MCF 10A (cell line): ENCODE measurements around the gene PAX5. TPM values are rescaled to one million over a fixed set of nuclear protein-coding genes. Genes with fewer than 3 reads are reported as not detected.
A peak's percentile ranks its signal among the peaks of the same experiment; 100 is the strongest.

Experiments
- BruUV-seq: library from RNA; stranded (reverse); fragments of 400-500 nt; replicated peaks from 2 replicates; lab custom pipeline; 2021; lab: Mats Ljungman, UMichigan
- CTCF ChIA-PET: fragments of 300-600 bp; sonication (Branson Sonifier 250); formaldehyde crosslinking; extraction: SDS; loops from one replicate; lab custom pipeline; 2021; ENCODE audit warnings: antibody characterized with exemption, inconsistent platforms; lab: Yijun Ruan, JAX
- POLR2A ChIA-PET: fragments of 300-600, 350-650 bp; sonication (Branson Sonifier 250); formaldehyde crosslinking; extraction: SDS; loops from one replicate; lab custom pipeline; 2020; ENCODE audit warnings: antibody characterized with exemption, inconsistent platforms; lab: Yijun Ruan, JAX
- DNase-seq: peaks from one replicate; pipeline ENCODE4 v3.0.0-alpha.2; 2018; ENCODE audit not compliant: unreplicated experiment
- H3K27ac Mint-ChIP-seq: one replicate; pipeline ENCODE4 v1.8.0; 2022; ENCODE audit warnings: mild to moderate bottlenecking, low read depth, mixed read lengths; ENCODE audit not compliant: unreplicated experiment
- H3K27me3 Mint-ChIP-seq: one replicate; pipeline ENCODE4 v1.8.0; 2022; ENCODE audit warnings: mixed read lengths; ENCODE audit not compliant: insufficient read depth, unreplicated experiment
- H3K36me3 Mint-ChIP-seq: one replicate; pipeline ENCODE4 v1.8.0; 2022; ENCODE audit warnings: mild to moderate bottlenecking, moderate library complexity, mixed read lengths; ENCODE audit not compliant: insufficient read depth, unreplicated experiment
- H3K4me1 Mint-ChIP-seq: one replicate; pipeline ENCODE4 v1.8.0; 2022; ENCODE audit warnings: mixed read lengths; ENCODE audit not compliant: insufficient read depth, unreplicated experiment
- H3K4me3 Mint-ChIP-seq: one replicate; pipeline ENCODE4 v1.8.0; 2022; ENCODE audit warnings: mild to moderate bottlenecking, moderate library complexity, mixed read lengths; ENCODE audit not compliant: unreplicated experiment
- H3K9me3 Mint-ChIP-seq: one replicate; pipeline ENCODE4 v1.8.0; 2022; ENCODE audit warnings: mixed read lengths; ENCODE audit not compliant: unreplicated experiment
- CTCF ChIP-seq: fragments of 200-600 bp; IDR thresholded peaks from one replicate; pipeline ENCODE4 v1.8.0; 2022; ENCODE audit warnings: antibody characterized with exemption, mild to moderate bottlenecking; ENCODE audit not compliant: unreplicated experiment
- intact Hi-C: fragments of 100-400 bp; cut with micrococcal nuclease; formaldehyde crosslinking; loops from 2 replicates; pipeline ENCODE4 v1.14.1; 2022
- total RNA-seq: library from RNA; stranded (reverse); gene quantifications from 2 replicates; pipeline ENCODE4 v1.2.3, GENCODE V29; 2022

The PAX5 gene
- total RNA-seq, 1 experiment from 2014 or later = not detected

- no peak for DNase-seq
- no TSS peak for BruUV-seq
- Mint-ChIP-seq H3K4me1 (no peaks in the 10 kb centered on the region), H3K36me3 (no peaks in the 10 kb centered on the region), H3K9me3 (no peaks in the 10 kb centered on the region), H3K27ac (no peak overlapping the region), H3K4me3 (no peak overlapping the region), H3K27me3 (peaks cover 28% of the 10 kb centered on the region)
- POLR2A ChIA-PET = interaction anchor here (0.6 kb wide), 1 partner anchor 727 kb away, joined by 3 read pairs; the partner anchor contains the start of gene TOMM5
- CTCF ChIA-PET = interaction anchor here (0.6 to 3.0 kb wide), 4 partner anchors 8 to 564 kb away, joined by 3 to 16 read pairs (median 6); no protein-coding TSS in a partner anchor
- no peak for TF ChIP-seq CTCF
- intact Hi-C loops = no loop called here
Measured at GRCh38 chr9:36864491-36865410, 169.3 kb downstream of the PAX5 start.

- peak; percentile 44 for TF ChIP-seq CTCF
- no peaks in the 10 kb centered on the region for H3K4me1 Mint-ChIP-seq
- ChIA-PET POLR2A (no interaction called here), CTCF (interaction anchor here (0.5 to 3.0 kb wide), 9 partner anchors 9 to 519 kb away, joined by 3 to 16 read pairs (median 3); no protein-coding TSS in a partner anchor)
- no peak overlapping the region for H3K4me3 Mint-ChIP-seq
- BruUV-seq = no TSS peak
- DNase-seq = peak; percentile 48
- intact Hi-C loops = no loop called here
- H3K27me3 Mint-ChIP-seq = peaks cover 5% of the 10 kb centered on the region
- no peaks in the 10 kb centered on the region for H3K36me3 Mint-ChIP-seq
- H3K27ac Mint-ChIP-seq = no peak overlapping the region
- no peaks in the 10 kb centered on the region for H3K9me3 Mint-ChIP-seq
Measured at GRCh38 chr9:36862206-36863145, 171.6 kb downstream of the PAX5 start.

- CTCF ChIA-PET = interaction anchor here (0.8 to 3.0 kb wide), 5 partner anchors 11 to 128 kb away, joined by 3 to 16 read pairs (median 3); no protein-coding TSS in a partner anchor
Measured at GRCh38 chr9:36861528-36862205, 172.4 kb downstream of the PAX5 start.

More at GRCh38 chr9:36861528-36862205, 172.4 kb downstream of the PAX5 start:
- Mint-ChIP-seq H3K27me3 (no peaks in the 10 kb centered on the region), H3K27ac (no peak overlapping the region), H3K9me3 (no peaks in the 10 kb centered on the region), H3K4me3 (no peak overlapping the region), H3K4me1 (no peaks in the 10 kb centered on the region), H3K36me3 (no peaks in the 10 kb centered on the region)
- no TSS peak for BruUV-seq
- no peak for DNase-seq
- intact Hi-C loops = no loop called here
- POLR2A ChIA-PET = no interaction called here
- no peak for TF ChIP-seq CTCF
